ENCODE measurements around the gene SLC2A1.

- TF ChIP-seq EP300 (IDR thresholded peaks at IDR 0.05) (no peak), CTCF (IDR thresholded peaks at IDR 0.05) (no peak), POLR2A (IDR thresholded peaks at IDR 0.05) (no peak)
Measured at GRCh38 chr1:42944246-42944928, 14.3 kb downstream of the SLC2A1 start.

Data from stomach (tissue), 4 donors.